HepG2 (cell line): Measurements from ENCODE around the gene GDPD1. TPM values are rescaled to one million over a fixed set of nuclear protein-coding genes. Genes with fewer than 3 reads are reported as not detected.

Experiments used
- ATAC-seq: fragments of 200-7000 bp; cut with Tn5 transposase; 3 replicates; pipeline ENCODE4 v1.9.1; 2020; ENCODE audit warnings: mild to moderate bottlenecking, moderate library complexity
- BruUV-seq: library from RNA; stranded (reverse); fragments of 400-500 nt; replicated peaks from 2 replicates; lab custom pipeline; 2021; lab: Mats Ljungman, UMichigan
- CTCF ChIA-PET: fragments of 300-600 bp; formaldehyde crosslinking; extraction: SDS; loops from one replicate; lab custom pipeline; 2021; ENCODE audit warnings: low total read pairs, inconsistent platforms, low intra/inter-chr PET ratio; lab: Yijun Ruan, JAX
- POLR2A ChIA-PET: fragments of 350-600 bp; sonication (Branson Sonifier 250); formaldehyde crosslinking; loops from one replicate; lab custom pipeline; 2020; ENCODE audit warnings: antibody characterized with exemption, inconsistent platforms; lab: Yijun Ruan, JAX
- DNase-seq: peaks from one replicate; pipeline ENCODE4 v3.0.0-alpha.2; 2015; ENCODE audit warnings: low spot score
- FAIRE-seq: peaks from 3 replicates; lab custom pipeline; 2011; peaks lifted over from hg19 to GRCh38; lab: Jason Lieb, UNC
- H2AFZ ChIP-seq: one replicate; pipeline ENCODE4 v1.6.1; 2011; ENCODE audit warnings: low read length, inconsistent platforms
- H3K27ac ChIP-seq: fragments of 300-600 bp; 3 replicates; pipeline ENCODE4 v1.8.0; 2011; ENCODE audit warnings: mixed run types, mild to moderate bottlenecking, mixed read lengths, low read length, inconsistent platforms; ENCODE audit not compliant: insufficient read depth; ENCODE audit errors: extremely low read length
- H3K27me3 ChIP-seq, 2 experiments: fragments of 200-600 bp in 1 of 2; 2 replicates in 1 of 2; 3 replicates in 1 of 2; pipeline versions ENCODE4 v1.6.0 to v1.8.0; 2011; ENCODE audit warnings: low read length in 2 of 2, mild to moderate bottlenecking in 2 of 2, moderate library complexity in 2 of 2, inconsistent platforms in 1 of 2; ENCODE audit not compliant: insufficient read depth in 2 of 2, control insufficient read depth in 1 of 2
- H3K36me3 ChIP-seq, 2 experiments: fragments of 200-600 bp in 1 of 2; replicated peaks in 1 of 2; 2 replicates in 1 of 2; 3 replicates in 1 of 2; pipeline versions ENCODE4 v1.5.1 to v1.8.0; 2011; ENCODE audit warnings: low read length in 2 of 2, inconsistent platforms in 1 of 2; ENCODE audit not compliant: insufficient read depth in 2 of 2, control insufficient read depth in 1 of 2
- H3K4me1 ChIP-seq: 2 replicates; pipeline ENCODE4 v1.5.1; 2012; ENCODE audit warnings: low read length, inconsistent platforms; ENCODE audit not compliant: insufficient read depth
- H3K4me2 ChIP-seq: 2 replicates; pipeline ENCODE4 v1.6.0; 2011; ENCODE audit warnings: low read depth, low read length, inconsistent platforms
- H3K4me3 ChIP-seq, 3 experiments: fragments of 200-600 bp in 1 of 3; sonication (generic), shearing (Covaris generic) in 1 of 3; replicated peaks in 1 of 3; 2 replicates each; pipeline ENCODE4 v1.5.1; 2011 to 2016; ENCODE audit warnings: low read length in 3 of 3, inconsistent platforms in 2 of 3, low read depth in 2 of 3, mild to moderate bottlenecking in 2 of 3, control low read depth in 1 of 3, mixed read lengths in 1 of 3; ENCODE audit not compliant: insufficient read depth in 1 of 3
- H3K79me2 ChIP-seq: one replicate; pipeline ENCODE4 v1.6.1; 2011; ENCODE audit warnings: low read length, inconsistent platforms; ENCODE audit not compliant: insufficient read depth
- H3K9ac ChIP-seq: 2 replicates; pipeline ENCODE4 v1.6.0; 2011; ENCODE audit warnings: mild to moderate bottlenecking, low read depth, low read length, inconsistent platforms; ENCODE audit not compliant: insufficient read depth
- H3K9me3 ChIP-seq: 2 replicates; pipeline ENCODE4 v1.5.1; 2012; ENCODE audit warnings: mild to moderate bottlenecking, low read length
- H4K20me1 ChIP-seq: 2 replicates; pipeline ENCODE4 v1.6.0; 2011; ENCODE audit warnings: inconsistent platforms, mild to moderate bottlenecking, low read length, moderate library complexity; ENCODE audit not compliant: insufficient read depth
- JUN ChIP-seq: sonication (generic); formaldehyde crosslinking; IDR thresholded peaks from 2 replicates; pipeline ENCODE4 v1.4.0; 2020; ENCODE audit warnings: mild to moderate bottlenecking, missing genetic modification reagents
- KLF11 ChIP-seq: IDR thresholded peaks from 2 replicates; pipeline ENCODE4 v1.6.1; 2016; ENCODE audit warnings: missing compliant biosample characterization
- KLF6 ChIP-seq: IDR thresholded peaks from 2 replicates; pipeline ENCODE4 v1.8.0; 2016; ENCODE audit warnings: missing biosample characterization, missing genetic modification reagents
- MEF2D ChIP-seq: sonication (generic); formaldehyde crosslinking; IDR thresholded peaks from 2 replicates; pipeline ENCODE4 v1.5.1; 2020; ENCODE audit warnings: mild to moderate bottlenecking, missing genetic modification reagents
- MZF1 ChIP-seq: sonication (generic); formaldehyde crosslinking; IDR thresholded peaks from 2 replicates; pipeline ENCODE4 v1.8.1; 2023; ENCODE audit warnings: mild to moderate bottlenecking, missing genetic modification reagents, borderline replicate concordance
- SMAD3 ChIP-seq: sonication (generic); formaldehyde crosslinking; IDR thresholded peaks from 2 replicates; pipeline ENCODE4 v1.4.0; 2020; ENCODE audit warnings: missing genetic modification reagents
- SSRP1 ChIP-seq: IDR thresholded peaks from 2 replicates; pipeline ENCODE4 v1.6.1; 2016; ENCODE audit warnings: control low read depth
- ZC3H13 ChIP-seq: sonication (generic); formaldehyde crosslinking; IDR thresholded peaks from 2 replicates; pipeline ENCODE4 v1.8.1; 2023; ENCODE audit warnings: mild to moderate bottlenecking, missing genetic modification reagents, moderate library complexity
- ZNF256 ChIP-seq: sonication (generic); formaldehyde crosslinking; conservative IDR thresholded peaks from 2 replicates; pipeline ENCODE4 v1.4.0; 2020; ENCODE audit warnings: missing genetic modification reagents
- ZNF274 ChIP-seq: sonication (generic); formaldehyde crosslinking; IDR thresholded peaks from 2 replicates; pipeline ENCODE4 v1.5.1; 2020; ENCODE audit warnings: mild to moderate bottlenecking, missing genetic modification reagents
- ZNF564 ChIP-seq: sonication (generic); formaldehyde crosslinking; IDR thresholded peaks from 2 replicates; pipeline ENCODE4 v1.8.1; 2023; ENCODE audit warnings: mild to moderate bottlenecking, missing genetic modification reagents
- ZNF746 ChIP-seq: sonication (generic); formaldehyde crosslinking; IDR thresholded peaks from 2 replicates; pipeline ENCODE4 v1.8.0; 2022; ENCODE audit warnings: mild to moderate bottlenecking, missing genetic modification reagents
- ZNF83 ChIP-seq: sonication (generic); formaldehyde crosslinking; IDR thresholded peaks from 2 replicates; pipeline ENCODE4 v1.4.0; 2020; ENCODE audit warnings: missing genetic modification reagents, mild to moderate bottlenecking, borderline replicate concordance
- WGBS: methylation state at CpG from one replicate; pipeline ENCODE4 v1.1.6; 2017; ENCODE audit warnings: low lambda C conversion rate; 5-methylcytosine and 5-hydroxymethylcytosine counted together
- in situ Hi-C: cut with HindIII; loops from 2 replicates; pipeline ENCODE4 v1.10.0; 2017; ENCODE audit warnings: low pct_unique_long_range_greater_than_20kb; ENCODE audit not compliant: extremely low pct_ligation_motif_present
- intact Hi-C: fragments of 100-400 bp; cut with micrococcal nuclease; formaldehyde crosslinking; loops from one replicate; pipeline ENCODE4 v1.10.0; 2022; ENCODE audit not compliant: unreplicated experiment
- polyA plus RNA-seq, 8 experiments: library from polyadenylated mRNA; depleted of rRNA in 3 of 8; stranded (reverse) in 7 of 8; unstranded in 1 of 8; fragments of >200 nt; fragmentation: Illumina TruSeq in 4 of 8; extraction: Trizol in 4 of 8; gene quantifications; 2 replicates each; pipeline versions ENCODE4 v1.2.1 to v1.2.3, GENCODE V29; 2011 to 2016; ENCODE audit warnings: low read depth in 4 of 8, missing spikeins in 1 of 8, mixed read lengths in 1 of 8; ENCODE audit not compliant: insufficient read depth in 1 of 8
- total RNA-seq, 5 experiments: library from RNA; depleted of rRNA; stranded (reverse); fragments of >200 nt; fragmentation: Illumina TruSeq; extraction: Trizol; gene quantifications; 2 replicates each; pipeline ENCODE4 v1.2.3, GENCODE V29; 2016; ENCODE audit warnings: low read depth in 1 of 5
- TF ChIP-seq, protein P1 (sequence below): IDR thresholded peaks from 2 replicates; pipeline ENCODE4 v1.6.1; 2016; ENCODE audit warnings: missing genetic modification reagents, missing compliant biosample characterization
- TF ChIP-seq, protein P2 (sequence below): fragments of 450-650 bp; IDR thresholded peaks from 2 replicates; pipeline ENCODE4 v1.6.1; 2016
- TF ChIP-seq, protein P3 (sequence below): sonication (generic); formaldehyde crosslinking; conservative IDR thresholded peaks from 2 replicates; pipeline ENCODE4 v1.8.1; 2023; ENCODE audit warnings: missing genetic modification reagents

The GDPD1 gene
- total and polyA plus RNA-seq, 2 of the 13 experiments (the other 11 are each of a cell fraction or from before 2014, with no cell fraction given): 6.0 to 7.7 TPM

DNA sequence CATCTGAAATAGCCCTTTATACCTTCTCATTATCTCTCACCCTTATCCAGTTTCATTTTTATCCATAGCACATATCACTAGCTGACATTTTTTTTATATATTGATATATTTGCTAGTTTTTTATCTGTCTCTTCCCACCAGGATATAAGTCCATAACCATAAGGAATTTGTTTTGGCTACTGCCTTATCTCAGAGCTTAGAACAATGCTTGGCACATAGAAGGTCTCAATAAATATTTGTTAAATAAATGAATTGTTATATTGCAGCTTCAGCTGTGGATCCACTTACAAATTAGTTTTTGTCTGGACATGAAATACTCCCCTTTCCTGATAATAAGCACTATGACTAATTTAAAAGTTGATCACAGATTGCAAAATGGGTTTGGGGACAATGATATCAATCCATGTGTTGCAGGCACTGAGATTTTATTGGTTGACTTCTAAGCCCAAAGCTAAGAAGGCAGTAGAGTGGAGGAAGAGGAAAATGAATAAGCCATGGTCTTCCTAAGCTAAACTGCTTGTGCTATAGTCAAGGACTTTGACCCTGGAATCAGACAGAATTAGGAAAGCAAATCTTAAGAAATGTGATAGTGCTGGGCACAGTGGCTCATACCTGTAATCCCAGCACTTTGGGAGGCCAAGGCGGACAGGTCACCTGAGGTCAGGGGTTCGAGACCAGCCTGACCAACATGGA, 79.2 kb downstream of the GDPD1 start:
- no peak overlapping the region for H3K9ac ChIP-seq
- no peaks in the 10 kb centered on the region for H3K36me3 ChIP-seq
- POLR2A ChIA-PET: no interaction called here
- BruUV-seq: no TSS peak
- H4K20me1 ChIP-seq: no peaks in the 10 kb centered on the region
- in situ Hi-C loops (no loop called here), intact Hi-C loops (loop anchor here (5.0 kb wide), 1 partner anchor 1467 kb away; no protein-coding TSS in a partner anchor)
- TF ChIP-seq KLF11 (CRISPR knock-in tag): no peak
- TF ChIP-seq ZNF83 (CRISPR knock-in tag): no peak
- TF ChIP-seq JUN (CRISPR knock-in tag): no peak
- no peak for TF ChIP-seq ZNF746 (CRISPR knock-in tag)
- TF ChIP-seq ZNF256 (CRISPR knock-in tag): no peak
- TF ChIP-seq KLF6: no peak
- TF ChIP-seq ZNF274 (CRISPR knock-in tag): no peak
- TF ChIP-seq, protein P1, sequence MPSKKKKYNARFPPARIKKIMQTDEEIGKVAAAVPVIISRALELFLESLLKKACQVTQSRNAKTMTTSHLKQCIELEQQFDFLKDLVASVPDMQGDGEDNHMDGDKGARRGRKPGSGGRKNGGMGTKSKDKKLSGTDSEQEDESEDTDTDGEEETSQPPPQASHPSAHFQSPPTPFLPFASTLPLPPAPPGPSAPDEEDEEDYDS (CRISPR knock-in tag): no peak
- TF ChIP-seq SSRP1 (CRISPR knock-in tag): no peak
- no peak for TF ChIP-seq ZC3H13
- no peak for TF ChIP-seq ZNF564 (CRISPR knock-in tag)
- TF ChIP-seq, protein P2, sequence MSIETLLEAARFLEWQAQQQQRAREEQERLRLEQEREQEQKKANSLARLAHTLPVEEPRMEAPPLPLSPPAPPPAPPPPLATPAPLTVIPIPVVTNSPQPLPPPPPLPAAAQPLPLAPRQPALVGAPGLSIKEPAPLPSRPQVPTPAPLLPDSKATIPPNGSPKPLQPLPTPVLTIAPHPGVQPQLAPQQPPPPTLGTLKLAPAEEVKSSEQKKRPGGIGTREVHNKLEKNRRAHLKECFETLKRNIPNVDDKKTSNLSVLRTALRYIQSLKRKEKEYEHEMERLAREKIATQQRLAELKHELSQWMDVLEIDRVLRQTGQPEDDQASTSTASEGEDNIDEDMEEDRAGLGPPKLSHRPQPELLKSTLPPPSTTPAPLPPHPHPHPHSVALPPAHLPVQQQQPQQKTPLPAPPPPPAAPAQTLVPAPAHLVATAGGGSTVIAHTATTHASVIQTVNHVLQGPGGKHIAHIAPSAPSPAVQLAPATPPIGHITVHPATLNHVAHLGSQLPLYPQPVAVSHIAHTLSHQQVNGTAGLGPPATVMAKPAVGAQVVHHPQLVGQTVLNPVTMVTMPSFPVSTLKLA: no peak
- TF ChIP-seq MZF1 (CRISPR knock-in tag): no peak
- no peak for TF ChIP-seq SMAD3 (CRISPR knock-in tag)
- no peak for TF ChIP-seq MEF2D (CRISPR knock-in tag)
- TF ChIP-seq, protein P3, sequence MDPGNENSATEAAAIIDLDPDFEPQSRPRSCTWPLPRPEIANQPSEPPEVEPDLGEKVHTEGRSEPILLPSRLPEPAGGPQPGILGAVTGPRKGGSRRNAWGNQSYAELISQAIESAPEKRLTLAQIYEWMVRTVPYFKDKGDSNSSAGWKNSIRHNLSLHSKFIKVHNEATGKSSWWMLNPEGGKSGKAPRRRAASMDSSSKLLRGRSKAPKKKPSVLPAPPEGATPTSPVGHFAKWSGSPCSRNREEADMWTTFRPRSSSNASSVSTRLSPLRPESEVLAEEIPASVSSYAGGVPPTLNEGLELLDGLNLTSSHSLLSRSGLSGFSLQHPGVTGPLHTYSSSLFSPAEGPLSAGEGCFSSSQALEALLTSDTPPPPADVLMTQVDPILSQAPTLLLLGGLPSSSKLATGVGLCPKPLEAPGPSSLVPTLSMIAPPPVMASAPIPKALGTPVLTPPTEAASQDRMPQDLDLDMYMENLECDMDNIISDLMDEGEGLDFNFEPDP: no peak
- no peak for ATAC-seq
- H3K27me3 ChIP-seq: no peaks in the 10 kb centered on the region
- CTCF ChIA-PET: no interaction called here
- H3K9me3 ChIP-seq: no peaks in the 10 kb centered on the region
- H2AFZ ChIP-seq: no peak overlapping the region
- no peak for DNase-seq
- H3K4me1 ChIP-seq: peaks cover 41% of the 10 kb centered on the region
- H3K27ac ChIP-seq: no peak overlapping the region
- 49% methylated on average over 2 of the region's 2 CpGs for WGBS
- no peak for FAIRE-seq
- H3K4me2 ChIP-seq: no peak overlapping the region
- no peaks in the 10 kb centered on the region for H3K79me2 ChIP-seq
- no peak overlapping the region for H3K4me3 ChIP-seq
